Loucy (cell line): Measurements from ENCODE around the gene STK4.

Experiments
- EZH2phosphoT487 ChIP-seq: fragments of 200-600 bp; IDR thresholded peaks from 2 replicates; pipeline ENCODE4 v1.6.1; 2018; ENCODE audit warnings: antibody characterized with exemption, mild to moderate bottlenecking, moderate library complexity, borderline replicate concordance
- TF ChIP-seq, protein P1 (sequence below): fragments of 200-600 bp; sonication (generic); conservative IDR thresholded peaks from 2 replicates; pipeline ENCODE4 v1.5.1; 2014; ENCODE audit warnings: mild to moderate bottlenecking, antibody characterized with exemption, low read length

GRCh38 chr20:45085289-45085688 lies 119.0 kb downstream of the STK4 start:
- TF ChIP-seq, protein P1, sequence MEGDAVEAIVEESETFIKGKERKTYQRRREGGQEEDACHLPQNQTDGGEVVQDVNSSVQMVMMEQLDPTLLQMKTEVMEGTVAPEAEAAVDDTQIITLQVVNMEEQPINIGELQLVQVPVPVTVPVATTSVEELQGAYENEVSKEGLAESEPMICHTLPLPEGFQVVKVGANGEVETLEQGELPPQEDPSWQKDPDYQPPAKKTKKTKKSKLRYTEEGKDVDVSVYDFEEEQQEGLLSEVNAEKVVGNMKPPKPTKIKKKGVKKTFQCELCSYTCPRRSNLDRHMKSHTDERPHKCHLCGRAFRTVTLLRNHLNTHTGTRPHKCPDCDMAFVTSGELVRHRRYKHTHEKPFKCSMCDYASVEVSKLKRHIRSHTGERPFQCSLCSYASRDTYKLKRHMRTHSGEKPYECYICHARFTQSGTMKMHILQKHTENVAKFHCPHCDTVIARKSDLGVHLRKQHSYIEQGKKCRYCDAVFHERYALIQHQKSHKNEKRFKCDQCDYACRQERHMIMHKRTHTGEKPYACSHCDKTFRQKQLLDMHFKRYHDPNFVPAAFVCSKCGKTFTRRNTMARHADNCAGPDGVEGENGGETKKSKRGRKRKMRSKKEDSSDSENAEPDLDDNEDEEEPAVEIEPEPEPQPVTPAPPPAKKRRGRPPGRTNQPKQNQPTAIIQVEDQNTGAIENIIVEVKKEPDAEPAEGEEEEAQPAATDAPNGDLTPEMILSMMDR: no peak
- TF ChIP-seq EZH2phosphoT487: no peak
